Calu3 (cell line): Measurements from ENCODE around the gene TNFAIP8L1. TPM values are rescaled to one million over a fixed set of nuclear protein-coding genes. Genes with fewer than 3 reads are reported as not detected.

Experiments used
- BruUV-seq: library from RNA; stranded (reverse); fragments of 400-500 nt; replicated peaks from 2 replicates; lab custom pipeline; 2021; lab: Mats Ljungman, UMichigan
- CTCF ChIA-PET: fragments of 300-600 bp; sonication (Branson Sonifier 250); formaldehyde crosslinking; loops from one replicate; lab custom pipeline; 2022; ENCODE audit warnings: antibody characterized with exemption; lab: Charles Lee
- DNase-seq: peaks from one replicate; pipeline ENCODE4 v3.0.0; 2022
- H3K27ac Mint-ChIP-seq: one replicate; pipeline ENCODE4 v1.8.0; 2022; ENCODE audit warnings: mixed read lengths; ENCODE audit not compliant: unreplicated experiment
- H3K27me3 Mint-ChIP-seq: one replicate; pipeline ENCODE4 v1.8.0; 2022; ENCODE audit warnings: mixed read lengths; ENCODE audit not compliant: unreplicated experiment
- H3K36me3 Mint-ChIP-seq: one replicate; pipeline ENCODE4 v1.8.0; 2022; ENCODE audit warnings: mild to moderate bottlenecking, moderate library complexity, mixed read lengths; ENCODE audit not compliant: insufficient read depth, unreplicated experiment
- H3K4me1 Mint-ChIP-seq: one replicate; pipeline ENCODE4 v1.8.0; 2022; ENCODE audit warnings: mild to moderate bottlenecking, low read depth, mixed read lengths; ENCODE audit not compliant: unreplicated experiment
- H3K4me3 Mint-ChIP-seq: one replicate; pipeline ENCODE4 v1.8.0; 2022; ENCODE audit warnings: mild to moderate bottlenecking, low read depth, moderate library complexity, mixed read lengths; ENCODE audit not compliant: unreplicated experiment
- H3K9me3 Mint-ChIP-seq: one replicate; pipeline ENCODE4 v1.8.0; 2022; ENCODE audit warnings: low read depth, mixed read lengths; ENCODE audit not compliant: unreplicated experiment
- intact Hi-C: fragments of 100-400 bp; cut with micrococcal nuclease; formaldehyde crosslinking; loops from one replicate; pipeline ENCODE4 v1.10.0; 2022; ENCODE audit not compliant: unreplicated experiment
- total RNA-seq: library from RNA; stranded (reverse); gene quantifications from 2 replicates; pipeline ENCODE4 v1.2.3, GENCODE V29; 2022
- TF ChIP-seq, protein P1 (sequence below): fragments of 200-600 bp; IDR thresholded peaks from one replicate; pipeline ENCODE4 v1.8.0; 2022; ENCODE audit warnings: antibody characterized with exemption; ENCODE audit not compliant: unreplicated experiment

Gene TNFAIP8L1
- total RNA-seq, 1 experiment from 2014 or later, result 5.3 TPM

DNA sequence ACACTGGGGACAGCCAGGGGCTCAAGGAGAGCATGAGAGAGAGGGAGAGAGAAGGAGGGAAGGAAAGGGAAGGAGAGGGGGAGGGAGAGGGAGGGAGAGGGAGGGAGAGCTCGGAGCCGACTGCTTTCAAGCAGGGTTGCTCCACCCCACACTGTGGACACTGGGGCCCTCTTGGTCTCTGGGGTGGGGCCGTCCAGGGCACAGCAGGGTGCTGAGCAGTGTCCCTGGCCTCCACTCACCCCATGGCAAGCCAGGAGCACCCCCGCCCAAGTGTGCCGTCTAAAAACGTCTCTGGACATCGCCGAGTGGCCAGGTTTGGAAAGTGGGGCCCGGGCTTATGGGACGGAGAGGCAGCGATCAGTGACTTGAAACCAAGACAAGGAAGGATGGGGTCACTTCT, 63.4 kb downstream of the TNFAIP8L1 start:
- no peaks in the 10 kb centered on the region for H3K27me3 Mint-ChIP-seq
- TF ChIP-seq, protein P1, sequence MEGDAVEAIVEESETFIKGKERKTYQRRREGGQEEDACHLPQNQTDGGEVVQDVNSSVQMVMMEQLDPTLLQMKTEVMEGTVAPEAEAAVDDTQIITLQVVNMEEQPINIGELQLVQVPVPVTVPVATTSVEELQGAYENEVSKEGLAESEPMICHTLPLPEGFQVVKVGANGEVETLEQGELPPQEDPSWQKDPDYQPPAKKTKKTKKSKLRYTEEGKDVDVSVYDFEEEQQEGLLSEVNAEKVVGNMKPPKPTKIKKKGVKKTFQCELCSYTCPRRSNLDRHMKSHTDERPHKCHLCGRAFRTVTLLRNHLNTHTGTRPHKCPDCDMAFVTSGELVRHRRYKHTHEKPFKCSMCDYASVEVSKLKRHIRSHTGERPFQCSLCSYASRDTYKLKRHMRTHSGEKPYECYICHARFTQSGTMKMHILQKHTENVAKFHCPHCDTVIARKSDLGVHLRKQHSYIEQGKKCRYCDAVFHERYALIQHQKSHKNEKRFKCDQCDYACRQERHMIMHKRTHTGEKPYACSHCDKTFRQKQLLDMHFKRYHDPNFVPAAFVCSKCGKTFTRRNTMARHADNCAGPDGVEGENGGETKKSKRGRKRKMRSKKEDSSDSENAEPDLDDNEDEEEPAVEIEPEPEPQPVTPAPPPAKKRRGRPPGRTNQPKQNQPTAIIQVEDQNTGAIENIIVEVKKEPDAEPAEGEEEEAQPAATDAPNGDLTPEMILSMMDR, result no peak
- intact Hi-C loops, result no loop called here
- CTCF ChIA-PET, result interaction anchor here (0.6 kb wide), 1 partner anchor 273 kb away, joined by 3 read pairs; no protein-coding TSS in a partner anchor
- peaks cover 9% of the 10 kb centered on the region for H3K4me1 Mint-ChIP-seq
- BruUV-seq, result no TSS peak
- DNase-seq, result no peak
- H3K36me3 Mint-ChIP-seq, result peaks cover 50% of the 10 kb centered on the region
- no peaks in the 10 kb centered on the region for H3K9me3 Mint-ChIP-seq
- no peak overlapping the region for H3K27ac Mint-ChIP-seq
- no peak overlapping the region for H3K4me3 Mint-ChIP-seq

DNA sequence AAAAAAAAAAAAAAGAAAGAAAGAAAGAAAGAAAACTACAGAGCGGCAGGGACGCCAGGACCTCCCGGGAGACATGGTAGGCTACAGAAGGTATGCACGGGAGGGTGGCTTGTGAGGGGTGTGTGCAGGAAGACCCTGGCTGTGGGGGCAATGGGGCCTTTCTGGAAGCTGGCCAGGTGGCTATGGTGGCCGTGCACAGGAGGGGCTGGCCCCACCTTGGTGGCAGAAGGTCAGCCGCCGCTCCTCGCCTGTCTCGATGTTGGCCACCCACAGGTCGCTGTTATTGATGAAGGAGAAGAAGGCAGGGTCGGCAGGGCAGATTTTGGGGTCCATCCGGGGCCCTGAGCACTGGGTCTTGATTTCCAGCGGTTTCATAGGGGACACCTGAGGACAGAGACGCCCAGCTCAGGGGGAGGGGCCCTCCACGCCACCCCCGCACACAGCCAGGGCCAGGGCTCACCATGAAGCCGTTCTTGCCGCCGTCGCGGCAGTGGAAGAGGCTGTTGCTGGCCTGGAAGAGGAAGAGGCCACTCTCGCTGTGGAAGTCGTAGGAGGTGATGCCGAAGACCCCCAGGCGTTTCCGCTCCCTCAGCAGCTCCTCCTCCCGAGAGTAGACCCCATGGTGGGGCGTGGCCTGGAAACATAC, 64.5 kb downstream of the TNFAIP8L1 start:
- peaks cover 44% of the 10 kb centered on the region for H3K36me3 Mint-ChIP-seq
- no TSS peak for BruUV-seq
- CTCF ChIA-PET, result no interaction called here
- no peak overlapping the region for H3K27ac Mint-ChIP-seq
- no peak overlapping the region for H3K4me3 Mint-ChIP-seq
- intact Hi-C loops, result no loop called here
- H3K9me3 Mint-ChIP-seq, result no peaks in the 10 kb centered on the region
- peaks cover 9% of the 10 kb centered on the region for H3K4me1 Mint-ChIP-seq
- TF ChIP-seq, protein P1, result no peak
- no peaks in the 10 kb centered on the region for H3K27me3 Mint-ChIP-seq
- no peak for DNase-seq

DNA sequence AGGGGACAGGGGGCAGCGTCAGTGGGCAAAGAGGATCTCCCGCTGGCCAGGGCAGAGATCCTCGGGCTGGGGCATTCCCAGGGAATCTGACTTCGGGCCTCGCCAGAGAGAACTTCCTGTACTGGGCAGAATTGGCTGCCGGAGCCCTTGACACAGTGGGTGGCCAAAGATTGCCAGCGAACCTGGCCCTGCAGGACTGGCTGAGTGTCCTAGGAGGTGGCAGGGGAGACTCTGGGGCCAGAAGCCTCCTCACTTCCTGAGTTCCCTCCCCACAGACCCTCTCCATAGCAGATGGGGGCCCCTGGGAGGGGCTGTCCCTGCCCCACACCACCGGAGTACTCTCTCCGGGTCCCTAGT, 65.0 kb downstream of the TNFAIP8L1 start:
- no peak for DNase-seq
- H3K9me3 Mint-ChIP-seq, result no peaks in the 10 kb centered on the region
- TF ChIP-seq, protein P1, result no peak
- CTCF ChIA-PET, result no interaction called here
- H3K27ac Mint-ChIP-seq, result no peak overlapping the region
- intact Hi-C loops, result no loop called here
- peaks cover 9% of the 10 kb centered on the region for H3K4me1 Mint-ChIP-seq
- no TSS peak for BruUV-seq
- no peaks in the 10 kb centered on the region for H3K27me3 Mint-ChIP-seq
- no peak overlapping the region for H3K4me3 Mint-ChIP-seq
- peaks cover 46% of the 10 kb centered on the region for H3K36me3 Mint-ChIP-seq

Other genes with a start within 250 kb of the TNFAIP8L1 start
- 40.7 and 42.0 TPM in 2 replicates for gene SH3GL1, start 239.0 kb upstream of the TNFAIP8L1 start, total RNA-seq
- 37.2 and 43.3 TPM in 2 replicates for gene CHAF1A, start 236.9 kb upstream of the TNFAIP8L1 start, total RNA-seq
- 38.9 and 47.1 TPM in 2 replicates for gene UBXN6, start 181.7 kb upstream of the TNFAIP8L1 start, total RNA-seq
- gene HDGFL2, start 167.2 kb upstream of the TNFAIP8L1 start, total RNA-seq, result 31.9 and 40.6 TPM in 2 replicates
- gene PLIN4, start 121.0 kb upstream of the TNFAIP8L1 start, total RNA-seq, result 1.1 and 2.3 TPM in 2 replicates
- 7.6 and 13.1 TPM in 2 replicates for gene PLIN5, start 104.3 kb upstream of the TNFAIP8L1 start, total RNA-seq
- 28.5 and 36.4 TPM in 2 replicates for gene LRG1, start 99.5 kb upstream of the TNFAIP8L1 start, total RNA-seq
- 0.21 and 0.34 TPM in 2 replicates for gene SEMA6B, start 79.8 kb upstream of the TNFAIP8L1 start, total RNA-seq
- 77.1 and 81.2 TPM in 2 replicates for gene MYDGF, start 30.8 kb downstream of the TNFAIP8L1 start, total RNA-seq
- 52.2 and 59.2 TPM in 2 replicates for gene DPP9, start 84.3 kb downstream of the TNFAIP8L1 start, total RNA-seq
- gene FEM1A, start 152.2 kb downstream of the TNFAIP8L1 start, total RNA-seq, result 8.8 and 10.2 TPM in 2 replicates
- gene TICAM1, start 192.2 kb downstream of the TNFAIP8L1 start, total RNA-seq, result 13.5 and 15.8 TPM in 2 replicates
- gene PLIN3, start 228.2 kb downstream of the TNFAIP8L1 start, total RNA-seq, result 38.6 and 43.7 TPM in 2 replicates